ENCODE results near the gene DLG2. TPM values are rescaled to one million over a fixed set of nuclear protein-coding genes. Genes with fewer than 3 reads are reported as not detected.
A peak's percentile ranks its signal among the peaks of the same experiment; 100 is the strongest.

DLG2 gene
- total and polyA plus RNA-seq, 2 of the 4 experiments (the other 2 are of a cell fraction) = 0.31 to 0.36 TPM

GRCh38 chr11:83723999-83724398 is 1903.1 kb downstream of the DLG2 start:
- peak overlapping the region; percentile 63; the same call in 1 of the 2 replicates for H3K4me3 ChIP-seq (ENCODE audit: insufficient read depth, low read depth, low read length)
- no peak overlapping the region for H3K4ac ChIP-seq (ENCODE audit: low read depth, low read length)
- ChIA-PET CTCF (interaction anchor here (0.7 to 1.9 kb wide), 3 partner anchors 8 to 431 kb away, joined by 3 to 10 read pairs (median 4); no protein-coding TSS in a partner anchor), POLR2A (ENCODE audit: unreplicated experiment) (no interaction called here)
- no peak overlapping the region for H2AK5ac ChIP-seq (ENCODE audit: low read depth, low read length)
- H3K9ac ChIP-seq (ENCODE audit: low read depth, low read length) = no peak overlapping the region
- H2BK5ac ChIP-seq (ENCODE audit: low read depth, low read length, poor library complexity, severe bottlenecking) = no peak overlapping the region
- no peak overlapping the region for H2BK20ac ChIP-seq (ENCODE audit: low read depth, low read length)
- TF ChIP-seq RAD21 (IDR thresholded peaks at IDR 0.05; ENCODE audit: low read length) = peak; percentile 66
- no peak for TF ChIP-seq CHD1 (IDR thresholded peaks at IDR 0.05; ENCODE audit: low read depth, low read length)
- peak; percentile 55 for TF ChIP-seq CTCF (conservative IDR thresholded peaks at IDR 0.05; ENCODE audit: low read depth, low read length)
- peak; percentile 62 for TF ChIP-seq SMC3 (IDR thresholded peaks at IDR 0.05; ENCODE audit: low read depth, low read length)
- TF ChIP-seq MAFK (IDR thresholded peaks at IDR 0.05; ENCODE audit: low read depth, low read length) = no peak
- no peaks in the 10 kb centered on the region for H3K4me1 ChIP-seq (ENCODE audit: control insufficient read depth, insufficient read depth, low read length)
- H3K27me3 ChIP-seq (ENCODE audit: control insufficient read depth, insufficient read depth, low read length) = peaks cover 10% of the 10 kb centered on the region
- H2BK15ac ChIP-seq (ENCODE audit: low read depth, low read length) = no peak overlapping the region
- 41% methylated on average over 3 of the region's 6 CpGs; no CpG with 5 or more reads in 1 of the 2 experiments for WGBS, 2 experiments (ENCODE audit: extremely low coverage in 2 of 2, insufficient read length in 1 of 2)
- H3K18ac ChIP-seq (ENCODE audit: low read depth, low read length) = no peak overlapping the region
- H2AK9ac ChIP-seq (replicated peaks; ENCODE audit: low read depth, low read length, poor library complexity) = no peak overlapping the region
- no peak overlapping the region for H3K23ac ChIP-seq (ENCODE audit: low read depth, low read length)
- H4K20me1 ChIP-seq (ENCODE audit: insufficient read depth, low read length) = no peaks in the 10 kb centered on the region
- peak; percentile 62 for DNase-seq
- H2BK120ac ChIP-seq (ENCODE audit: low read depth, low read length) = no peak overlapping the region
- no peak overlapping the region for H4K91ac ChIP-seq (ENCODE audit: insufficient read depth, low read depth, low read length)
- no peaks in the 10 kb centered on the region for H3K36me3 ChIP-seq (ENCODE audit: control insufficient read depth, insufficient read depth, low read length)
- no peaks in the 10 kb centered on the region for H3K79me1 ChIP-seq (ENCODE audit: low read depth in 1 of 2, low read length in 2 of 2)
- no peak overlapping the region for H4K5ac ChIP-seq (ENCODE audit: low read depth, low read length)
- H3K27ac ChIP-seq (ENCODE audit: insufficient read depth, low read length) = no peak overlapping the region
- no peak overlapping the region for H2AFZ ChIP-seq (replicated peaks; ENCODE audit: low read length, poor library complexity)
- no peaks in the 10 kb centered on the region for H3K9me1 ChIP-seq (ENCODE audit: insufficient read depth, low read length)
- H3K56ac ChIP-seq (ENCODE audit: extremely low read depth, insufficient read depth, low read length) = no peak overlapping the region
- H4K8ac ChIP-seq (ENCODE audit: low read depth in 2 of 2, low read length in 2 of 2) = no peak overlapping the region
- dilution Hi-C loops (cut with HindIII; ENCODE audit: low sequenced_read_pairs, unreplicated experiment) = no loop called here
- ATAC-seq (ENCODE audit: low read depth) = peak; percentile 72
- no peaks in the 10 kb centered on the region for H3K9me3 ChIP-seq (ENCODE audit: control insufficient read depth, insufficient read depth, low read length)
- H3K14ac ChIP-seq (replicated peaks; ENCODE audit: low read depth, low read length) = no peak overlapping the region
- in situ Hi-C loops (cut with MboI; ENCODE audit: low sequenced_read_pairs) = no loop called here
- intact Hi-C loops (cut with micrococcal nuclease) = loop anchor here (1.0 to 2.0 kb wide), 3 partner anchors 203 to 817 kb away; no protein-coding TSS in a partner anchor
- no TSS peak for BruUV-seq (replicated peaks)
- H3K4me2 ChIP-seq (ENCODE audit: low read depth, low read length) = peak overlapping the region; percentile 99

All from IMR-90 (cell line).